ENCODE data around the gene CDH5. TPM values are rescaled to one million over a fixed set of nuclear protein-coding genes. Genes with fewer than 3 reads are reported as not detected.

The CDH5 gene
- total and polyA plus RNA-seq, 2 of the 13 experiments (the other 11 are each of a cell fraction or from before 2014, with no cell fraction given) = 0.71 to 1.1 TPM

- TF ChIP-seq KLF9 (CRISPR knock-in tag; IDR thresholded peaks at IDR 0.05; ENCODE audit: low read depth) (no peak), JUNB (CRISPR knock-in tag; IDR thresholded peaks at IDR 0.05; ENCODE audit: borderline replicate concordance) (no peak), HMG20A (CRISPR knock-in tag; IDR thresholded peaks at IDR 0.05; ENCODE audit: borderline replicate concordance) (peak; percentile 49; the same call in 1 of the 2 replicates), GZF1 (CRISPR knock-in tag; IDR thresholded peaks at IDR 0.05) (no peak), ZBTB1 (CRISPR knock-in tag; IDR thresholded peaks at IDR 0.05; ENCODE audit: borderline replicate concordance) (no peak), CSRNP2 (CRISPR knock-in tag; conservative IDR thresholded peaks at IDR 0.05; ENCODE audit: low read depth) (no peak), CHD2 (IDR thresholded peaks at IDR 0.05; ENCODE audit: low read depth, low read length) (0 out of 2 replicates have a peak, but pooled peaks have one; percentile 40), MXD1 (CRISPR knock-in tag; IDR thresholded peaks at IDR 0.05) (0 out of 2 replicates have a peak, but pooled peaks have one; percentile 26), MXD4 (CRISPR knock-in tag; IDR thresholded peaks at IDR 0.05) (no peak), SYNCRIP (IDR thresholded peaks at IDR 0.05; ENCODE audit: insufficient read depth, low read depth, low read length) (no peak), NCOA5 (CRISPR knock-in tag; IDR thresholded peaks at IDR 0.05) (no peak), ASH2L (IDR thresholded peaks at IDR 0.05; ENCODE audit: insufficient read length, low read depth, low read length) (no peak), ZFP82 (CRISPR knock-in tag; IDR thresholded peaks at IDR 0.05; ENCODE audit: borderline replicate concordance) (no peak), RXRA (CRISPR knock-in tag; IDR thresholded peaks at IDR 0.05) (peak; percentile 79), ZNF282 (IDR thresholded peaks at IDR 0.05; ENCODE audit: partially characterized antibody) (no peak), ZNF460 (CRISPR knock-in tag; IDR thresholded peaks at IDR 0.05; ENCODE audit: borderline replicate concordance) (no peak; the same call in 1 of the 2 replicates), ZNF567 (CRISPR knock-in tag; IDR thresholded peaks at IDR 0.05; ENCODE audit: borderline replicate concordance) (0 out of 2 replicates have a peak, but pooled peaks have one; percentile 72), ARID2 (CRISPR knock-in tag; IDR thresholded peaks at IDR 0.05; ENCODE audit: borderline replicate concordance) (no peak), ZBTB34 (CRISPR knock-in tag; IDR thresholded peaks at IDR 0.05) (peak; percentile 92), ZSCAN22 (CRISPR knock-in tag; IDR thresholded peaks at IDR 0.05) (no peak), ZNF414 (CRISPR knock-in tag; IDR thresholded peaks at IDR 0.05) (0 out of 2 replicates have a peak, but pooled peaks have one; percentile 52), U2AF2 (IDR thresholded peaks at IDR 0.05; ENCODE audit: low read depth, low read length) (no peak), TEAD2 (CRISPR knock-in tag; IDR thresholded peaks at IDR 0.05) (no peak), CEBPB (IDR thresholded peaks at IDR 0.05; ENCODE audit: borderline replicate concordance, low read depth, low read length) (peak; percentile 92), TMF1 (CRISPR knock-in tag; IDR thresholded peaks at IDR 0.05; ENCODE audit: low read depth) (no peak), PREB (CRISPR knock-in tag; IDR thresholded peaks at IDR 0.05) (no peak)
These were observed 68.3 kb downstream of the CDH5 start (continued) for GRCh38 chr16:66434619-66435430.

Measured in HepG2 (cell line).